Keratinocyte (primary cell): ENCODE measurements around the gene ATPAF2. TPM values are rescaled to one million over a fixed set of nuclear protein-coding genes. Genes with fewer than 3 reads are reported as not detected.

Experiments used
- DNase-seq: peaks from one replicate; pipeline ENCODE4 v3.0.0-alpha.2; 2011; ENCODE audit warnings: low read depth, missing footprints, low spot score
- FAIRE-seq: peaks from 2 replicates; lab custom pipeline; 2011; peaks lifted over from hg19 to GRCh38; lab: Jason Lieb, UNC
- H2AFZ ChIP-seq: 2 replicates; pipeline ENCODE4 v1.6.0; 2012; ENCODE audit warnings: low read length, control low read depth, inconsistent platforms; ENCODE audit not compliant: control insufficient read depth
- H3K27ac ChIP-seq: 2 replicates; pipeline ENCODE4 v1.5.1; 2011; ENCODE audit warnings: low read length; ENCODE audit not compliant: control insufficient read depth, insufficient read depth
- H3K27me3 ChIP-seq: 3 replicates; pipeline ENCODE4 v1.6.0; 2011; ENCODE audit warnings: low read length; ENCODE audit not compliant: control insufficient read depth, insufficient read depth; ENCODE audit errors: extremely low read depth
- H3K36me3 ChIP-seq, 2 experiments: 2 replicates in 1 of 2; 3 replicates in 1 of 2; pipeline ENCODE4 v1.5.1; 2011; ENCODE audit warnings: low read length in 2 of 2, mild to moderate bottlenecking in 1 of 2; ENCODE audit not compliant: control insufficient read depth in 2 of 2, insufficient read depth in 2 of 2; ENCODE audit errors: extremely low read depth in 1 of 2
- H3K4me1 ChIP-seq: 3 replicates; pipeline ENCODE4 v1.5.1; 2011; ENCODE audit warnings: low read length; ENCODE audit not compliant: control insufficient read depth, insufficient read depth; ENCODE audit errors: extremely low read depth
- H3K4me2 ChIP-seq: 3 replicates; pipeline ENCODE4 v1.6.0; 2011; ENCODE audit warnings: low read depth, low read length; ENCODE audit not compliant: control insufficient read depth, insufficient read depth; ENCODE audit errors: extremely low read depth
- H3K4me3 ChIP-seq, 3 experiments: fragments of 200-600 bp in 1 of 3; sonication (generic) in 1 of 3; 2 replicates in 2 of 3; 3 replicates in 1 of 3; pipeline ENCODE4 v1.5.1; 2011 to 2016; ENCODE audit warnings: low read length in 3 of 3, mild to moderate bottlenecking in 3 of 3, control low read depth in 2 of 3, inconsistent platforms in 1 of 3, low read depth in 1 of 3, mixed read lengths in 1 of 3, mixed run types in 1 of 3, moderate library complexity in 1 of 3; ENCODE audit not compliant: control insufficient read depth in 2 of 3, insufficient read depth in 2 of 3; ENCODE audit errors: extremely low read depth in 1 of 3
- H3K79me2 ChIP-seq: 2 replicates; pipeline ENCODE4 v1.6.0; 2012; ENCODE audit warnings: low read length; ENCODE audit not compliant: control insufficient read depth, insufficient read depth
- H3K9ac ChIP-seq: 3 replicates; pipeline ENCODE4 v1.6.0; 2011; ENCODE audit warnings: low read length; ENCODE audit not compliant: control insufficient read depth, insufficient read depth; ENCODE audit errors: extremely low read depth
- H3K9me1 ChIP-seq: 3 replicates; pipeline ENCODE4 v1.6.0; 2011; ENCODE audit warnings: low read length; ENCODE audit not compliant: control insufficient read depth, insufficient read depth; ENCODE audit errors: extremely low read depth
- H3K9me3 ChIP-seq: 2 replicates; pipeline ENCODE4 v1.5.1; 2012; ENCODE audit warnings: low read depth, low read length; ENCODE audit not compliant: control insufficient read depth
- H4K20me1 ChIP-seq: 3 replicates; pipeline ENCODE4 v1.6.0; 2011; ENCODE audit warnings: low read length; ENCODE audit not compliant: control insufficient read depth, insufficient read depth; ENCODE audit errors: extremely low read depth
- CTCF ChIP-seq, 3 experiments: IDR thresholded peaks in 1 of 3; conservative IDR thresholded peaks in 1 of 3; optimal IDR thresholded peaks in 1 of 3; 2 replicates in 2 of 3; 3 replicates in 1 of 3; pipeline versions ENCODE3 to v1.5.1; 2011; ENCODE audit warnings: low read length in 3 of 3, mild to moderate bottlenecking in 3 of 3, moderate library complexity in 2 of 3, control low read depth in 1 of 3, inconsistent platforms in 1 of 3; ENCODE audit not compliant: insufficient read depth in 2 of 3; ENCODE audit errors: extremely low read depth in 1 of 3
- EZH2 ChIP-seq: IDR thresholded peaks from one replicate; pipeline ENCODE4 v1.6.1; 2012; ENCODE audit warnings: inconsistent platforms, mild to moderate bottlenecking, low read length, moderate library complexity
- dilution Hi-C: fragments of 300-500 bp; cut with MboI; formaldehyde crosslinking; loops from one replicate; pipeline ENCODE4 v1.7.0; 2020; ENCODE audit warnings: low sequenced_read_pairs; ENCODE audit not compliant: extremely low pct_ligation_motif_present
- polyA plus RNA-seq, 5 experiments: library from polyadenylated mRNA; depleted of rRNA in 3 of 5; stranded (reverse) in 3 of 5; stranded (forward) in 1 of 5; unstranded in 1 of 5; fragments of >200 nt; gene quantifications; 1 replicate in 1 of 5; 2 replicates in 3 of 5; 3 replicates in 1 of 5; pipeline versions ENCODE4 v1.2.1 to v1.2.3, GENCODE V29; 2011 to 2012; ENCODE audit warnings: missing spikeins in 2 of 5, low read depth in 1 of 5, low replicate concordance in 1 of 5

ATPAF2 gene
- polyA plus RNA-seq, 1 donor (not counting 4 experiments of a cell fraction or from before 2014, with no cell fraction given), result 24.4 TPM

- dilution Hi-C loops, result no loop called here
- TF ChIP-seq EZH2, result no peak
- FAIRE-seq (no peak), DNase-seq (no peak)
- Histone ChIP-seq H3K9me3 (no peaks in the 10 kb centered on the region), H3K9ac (no peak overlapping the region), H3K79me2 (no peaks in the 10 kb centered on the region), H3K4me2 (no peak overlapping the region), H3K27ac (no peak overlapping the region), H3K9me1 (no peaks in the 10 kb centered on the region), H3K27me3 (no peaks in the 10 kb centered on the region), H4K20me1 (no peaks in the 10 kb centered on the region), H2AFZ (no peak overlapping the region), H3K4me3 (no peak overlapping the region), H3K4me1 (peaks cover under 1% of the 10 kb centered on the region), H3K36me3 (peaks cover 11 to 16% of the 10 kb centered on the region in 2 experiments)
These were observed 19.2 kb downstream of the ATPAF2 start for GRCh38 chr17:18019838-18020154.

- H2AFZ ChIP-seq, result no peak overlapping the region
- H3K4me1 ChIP-seq, result no peaks in the 10 kb centered on the region
- H3K9ac ChIP-seq, result no peak overlapping the region
- no peaks in the 10 kb centered on the region for H3K27me3 ChIP-seq
- no peaks in the 10 kb centered on the region for H4K20me1 ChIP-seq
- H3K27ac ChIP-seq, result no peak overlapping the region
- no peak overlapping the region for H3K4me3 ChIP-seq
- no peak overlapping the region for H3K4me2 ChIP-seq
- H3K9me1 ChIP-seq, result no peaks in the 10 kb centered on the region
- H3K79me2 ChIP-seq, result no peaks in the 10 kb centered on the region
- H3K36me3 ChIP-seq, result peaks cover 11 to 14% of the 10 kb centered on the region in 2 experiments
- no peak for TF ChIP-seq EZH2
- TF ChIP-seq CTCF (optimal IDR thresholded peaks at IDR 0.05 in 1 of 3, IDR thresholded peaks at IDR 0.05 in 1 of 3, conservative IDR thresholded peaks at IDR 0.05 in 1 of 3; ENCODE audit: extremely low read depth in 1 of 3, insufficient read depth in 2 of 3, low read length in 3 of 3), result no peak
- DNase-seq (no peak), FAIRE-seq (no peak)
- H3K9me3 ChIP-seq, result no peaks in the 10 kb centered on the region
- dilution Hi-C loops, result no loop called here
These were observed 20.5 kb downstream of the ATPAF2 start for GRCh38 chr17:18018411-18018921.

- Histone ChIP-seq H3K36me3 (peaks cover 11 to 14% of the 10 kb centered on the region in 2 experiments), H4K20me1 (no peaks in the 10 kb centered on the region), H3K4me1 (no peaks in the 10 kb centered on the region), H3K9me1 (no peaks in the 10 kb centered on the region), H3K4me2 (no peak overlapping the region), H3K27me3 (no peaks in the 10 kb centered on the region), H3K27ac (no peak overlapping the region), H3K79me2 (no peaks in the 10 kb centered on the region), H2AFZ (no peak overlapping the region), H3K9me3 (no peaks in the 10 kb centered on the region), H3K4me3 (no peak overlapping the region), H3K9ac (no peak overlapping the region)
- TF ChIP-seq CTCF (optimal IDR thresholded peaks at IDR 0.05 in 1 of 3, IDR thresholded peaks at IDR 0.05 in 1 of 3, conservative IDR thresholded peaks at IDR 0.05 in 1 of 3; ENCODE audit: extremely low read depth in 1 of 3, insufficient read depth in 2 of 3, low read length in 3 of 3) (no peak), EZH2 (no peak)
- DNase-seq (no peak), FAIRE-seq (no peak)
- dilution Hi-C loops, result no loop called here
These were observed 21.0 kb downstream of the ATPAF2 start for GRCh38 chr17:18017958-18018357.
